Lower leg skin (tissue), 3 donors: ENCODE measurements around the gene POLD4.

Experiments
- POLR2A ChIP-seq, 2 donors: fragments of 450-650 bp; IDR thresholded peaks; one replicate each; pipeline ENCODE4 v1.6.1; 2016 to 2017; ENCODE audit warnings: antibody characterized with exemption in 2 of 2, mild to moderate bottlenecking in 1 of 2, moderate library complexity in 1 of 2
- TF ChIP-seq, protein P1 (sequence below), 3 donors: fragments of 450-650 bp; IDR thresholded peaks; one replicate each; pipeline ENCODE4 v1.5.1; 2016; ENCODE audit warnings: antibody characterized with exemption in 3 of 3, mild to moderate bottlenecking in 3 of 3, moderate library complexity in 2 of 3

- TF ChIP-seq, protein P1, sequence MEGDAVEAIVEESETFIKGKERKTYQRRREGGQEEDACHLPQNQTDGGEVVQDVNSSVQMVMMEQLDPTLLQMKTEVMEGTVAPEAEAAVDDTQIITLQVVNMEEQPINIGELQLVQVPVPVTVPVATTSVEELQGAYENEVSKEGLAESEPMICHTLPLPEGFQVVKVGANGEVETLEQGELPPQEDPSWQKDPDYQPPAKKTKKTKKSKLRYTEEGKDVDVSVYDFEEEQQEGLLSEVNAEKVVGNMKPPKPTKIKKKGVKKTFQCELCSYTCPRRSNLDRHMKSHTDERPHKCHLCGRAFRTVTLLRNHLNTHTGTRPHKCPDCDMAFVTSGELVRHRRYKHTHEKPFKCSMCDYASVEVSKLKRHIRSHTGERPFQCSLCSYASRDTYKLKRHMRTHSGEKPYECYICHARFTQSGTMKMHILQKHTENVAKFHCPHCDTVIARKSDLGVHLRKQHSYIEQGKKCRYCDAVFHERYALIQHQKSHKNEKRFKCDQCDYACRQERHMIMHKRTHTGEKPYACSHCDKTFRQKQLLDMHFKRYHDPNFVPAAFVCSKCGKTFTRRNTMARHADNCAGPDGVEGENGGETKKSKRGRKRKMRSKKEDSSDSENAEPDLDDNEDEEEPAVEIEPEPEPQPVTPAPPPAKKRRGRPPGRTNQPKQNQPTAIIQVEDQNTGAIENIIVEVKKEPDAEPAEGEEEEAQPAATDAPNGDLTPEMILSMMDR (IDR thresholded peaks at IDR 0.05), result no peak
- no peak for TF ChIP-seq POLR2A (IDR thresholded peaks at IDR 0.05)
Measured at GRCh38 chr11:67376873-67377808, 23.8 kb upstream of the POLD4 start.
